ENCODE measurements around the gene PLEKHA6.

The PLEKHA6 gene

GRCh38 chr1:204359474-204360255, at the start of gene PLEKHA6:
TSS of gene PLEKHA6 (minus strand) at chr1:204359929. CDS start at chr1:204273727, 86,202 bp downstream.
- DNase-seq, result peak; percentile 22 to 23

- no peak for DNase-seq
These were observed 49.4 kb upstream of the PLEKHA6 start for GRCh38 chr1:204409123-204409522.

- no peak for DNase-seq
These were observed 48.9 kb upstream of the PLEKHA6 start for GRCh38 chr1:204408602-204409001.

- no peak for DNase-seq
These were observed 48.4 kb upstream of the PLEKHA6 start for GRCh38 chr1:204408074-204408507.

GRCh38 chr1:204407295-204407971, 47.7 kb upstream of the PLEKHA6 start:
- DNase-seq, result no peak

GRCh38 chr1:204406621-204407020, 46.9 kb upstream of the PLEKHA6 start:
- no peak for DNase-seq

- DNase-seq, result no peak
These were observed 46.3 kb upstream of the PLEKHA6 start for GRCh38 chr1:204405988-204406387.

GRCh38 chr1:204404629-204405028, 44.9 kb upstream of the PLEKHA6 start:
- no peak for DNase-seq

GRCh38 chr1:204402391-204402790, 42.7 kb upstream of the PLEKHA6 start:
- no peak for DNase-seq

- DNase-seq, result no peak
These were observed 42.0 kb upstream of the PLEKHA6 start for GRCh38 chr1:204401730-204402129.

- DNase-seq, result no peak
These were observed 41.3 kb upstream of the PLEKHA6 start for GRCh38 chr1:204400882-204401510.

- peak; percentile 67 to 80 for DNase-seq
These were observed 38.7 kb upstream of the PLEKHA6 start for GRCh38 chr1:204398197-204399125.

- no peak for DNase-seq
These were observed 36.4 kb upstream of the PLEKHA6 start for GRCh38 chr1:204396015-204396583.

GRCh38 chr1:204391629-204392028, 31.9 kb upstream of the PLEKHA6 start:
- DNase-seq, result no peak

- no peak for DNase-seq
These were observed 31.2 kb upstream of the PLEKHA6 start for GRCh38 chr1:204390751-204391466.

GRCh38 chr1:204385727-204386126, 26.0 kb upstream of the PLEKHA6 start:
- DNase-seq, result no peak

GRCh38 chr1:204384636-204385352, 25.1 kb upstream of the PLEKHA6 start:
- no peak for DNase-seq

- DNase-seq, result no peak
These were observed 23.6 kb upstream of the PLEKHA6 start for GRCh38 chr1:204383163-204383904.

- DNase-seq, result no peak
These were observed 23.0 kb upstream of the PLEKHA6 start for GRCh38 chr1:204382714-204383083.

- no peak for DNase-seq
These were observed 20.6 kb upstream of the PLEKHA6 start for GRCh38 chr1:204380293-204380831.

Measured in NCI-H1930 (cell line).